GM11168 (cell line): ENCODE results near the gene ALCAM.

Source experiments
- in situ Hi-C: fragments of 300-500 bp; cut with MboI; formaldehyde crosslinking; loops from one replicate; pipeline ENCODE4 v1.12.0; 2022; ENCODE audit warnings: low sequenced_read_pairs; ENCODE audit not compliant: unreplicated experiment

ALCAM gene

GRCh38 chr3:105614288-105615030, 247.8 kb downstream of the ALCAM start:
- in situ Hi-C loops = no loop called here

DNA sequence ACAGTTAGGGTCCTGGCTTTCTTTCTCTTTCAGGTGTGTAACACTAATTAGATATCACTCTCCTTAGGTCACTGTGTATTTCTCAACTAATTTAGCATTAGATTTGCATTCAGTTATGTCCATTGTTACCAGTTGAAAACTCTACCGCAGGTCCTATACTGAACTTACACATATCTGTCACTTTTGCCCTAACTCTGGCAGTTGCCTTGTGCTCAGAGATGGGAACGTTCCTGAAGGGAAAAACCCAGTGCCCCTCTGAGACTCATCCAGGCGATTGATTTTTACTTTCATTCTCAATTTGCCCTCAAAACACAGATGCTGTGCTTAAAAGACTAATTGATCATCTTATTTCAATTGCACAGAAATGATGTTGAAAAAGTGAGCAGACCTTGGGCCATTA, 249.1 kb downstream of the ALCAM start:
- in situ Hi-C loops = no loop called here

DNA sequence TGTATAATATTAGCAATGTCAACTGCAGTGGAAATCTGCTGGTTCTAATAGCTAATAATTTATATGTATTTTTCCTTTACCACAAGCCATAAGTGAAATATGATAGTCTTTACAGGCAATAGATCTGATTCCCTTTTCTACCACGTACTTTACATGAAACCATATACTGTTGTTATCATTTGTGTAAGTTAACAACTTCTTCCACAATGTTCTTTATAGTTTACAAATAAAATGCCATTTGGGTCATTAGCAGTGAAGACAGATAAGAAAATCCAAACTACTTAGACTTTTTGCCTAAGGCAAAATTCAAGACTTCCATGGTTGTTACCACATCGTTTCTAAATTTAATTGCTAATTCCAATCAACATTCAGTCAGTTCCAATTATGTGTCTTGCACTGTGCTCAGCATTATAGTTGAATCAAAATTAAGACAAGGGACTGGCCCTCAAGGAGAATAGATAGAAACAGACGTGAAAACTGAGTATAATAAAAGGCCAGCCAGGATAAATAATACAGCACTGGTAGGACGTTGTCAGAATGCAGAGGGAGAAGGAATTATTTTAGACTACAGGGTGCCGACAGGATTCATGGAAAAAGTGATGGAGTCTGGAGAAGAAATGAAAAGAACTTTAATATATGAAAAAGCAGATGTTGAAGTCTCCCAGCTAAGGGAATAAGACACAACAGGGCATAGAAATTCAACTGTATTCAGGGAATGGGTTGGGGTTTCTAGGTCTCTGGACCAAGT, 249.8 kb downstream of the ALCAM start:
- in situ Hi-C loops = no loop called here

GRCh38 chr3:105618556-105618955, 251.8 kb downstream of the ALCAM start:
- in situ Hi-C loops = no loop called here

GRCh38 chr3:105619651-105620050, 252.9 kb downstream of the ALCAM start:
- in situ Hi-C loops = no loop called here

DNA sequence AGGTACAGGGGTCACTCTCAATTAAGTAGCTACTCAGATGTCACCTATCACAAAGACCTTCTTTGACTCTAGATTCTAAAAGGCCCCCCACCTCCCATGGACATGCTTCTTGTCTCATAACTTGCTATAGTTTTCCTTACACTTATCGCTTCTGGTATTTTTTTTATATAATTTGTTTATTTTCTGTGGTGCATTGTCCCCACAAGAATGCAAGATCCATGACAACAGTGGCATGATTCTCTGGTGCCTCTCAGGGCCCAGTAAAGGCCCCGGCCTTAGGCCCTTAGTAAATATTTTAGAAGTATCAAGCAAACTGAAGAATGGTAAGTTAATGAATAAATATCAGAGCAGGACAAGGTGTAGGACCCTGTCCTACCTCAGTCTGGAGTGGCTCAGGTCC, 253.5 kb downstream of the ALCAM start:
- in situ Hi-C loops = no loop called here

GRCh38 chr3:105622169-105622568, 255.5 kb downstream of the ALCAM start:
- in situ Hi-C loops = no loop called here
